Measurements from ENCODE around the gene LCE1A.

LCE1A gene

GRCh38 chr1:152870831-152871730 lies 43.8 kb downstream of the LCE1A start:
- DNase-seq = no peak

- DNase-seq = no peak
Observed at GRCh38 chr1:152871731-152872126, 44.5 kb downstream of the LCE1A start.

- no peak for DNase-seq
Observed at GRCh38 chr1:152873495-152873894, 46.2 kb downstream of the LCE1A start.

- no peak for DNase-seq
Observed at GRCh38 chr1:152876827-152877226, 49.6 kb downstream of the LCE1A start.

All from stimulated activated CD4-positive, alpha-beta T cell treated with anti-CD3 and anti-CD28 coated beads, Interleukin-4, amount 100 ng/mL, for 1 hour (primary cell).